Measurements from ENCODE around the gene CADPS. TPM values are rescaled to one million over a fixed set of nuclear protein-coding genes. Genes with fewer than 3 reads are reported as not detected.

CADPS gene
- total RNA-seq, 1 experiment from 2014 or later: 7.0 TPM

- ChIA-PET POLR2A (no interaction called here), CTCF (no interaction called here)
- Mint-ChIP-seq H3K4me1 (no peaks in the 10 kb centered on the region), H3K27ac (0 out of 2 replicates have a peak overlapping the region, but pooled peaks have one; percentile 3), H3K36me3 (no peaks in the 10 kb centered on the region), H3K9me3 (no peaks in the 10 kb centered on the region), H3K4me3 (no peak overlapping the region), H3K27me3 (ENCODE audit: low read depth) (no peaks in the 10 kb centered on the region)
- TF ChIP-seq CREB1 (CRISPR knock-in tag; IDR thresholded peaks at IDR 0.05) (no peak), ZNF423 (CRISPR knock-in tag; IDR thresholded peaks at IDR 0.05) (no peak), PRDM15 (CRISPR knock-in tag; IDR thresholded peaks at IDR 0.05) (no peak), RELA (CRISPR knock-in tag; IDR thresholded peaks at IDR 0.05; ENCODE audit: borderline replicate concordance) (no peak), ETV6 (CRISPR knock-in tag; IDR thresholded peaks at IDR 0.05) (no peak), USF1 (CRISPR knock-in tag; IDR thresholded peaks at IDR 0.05) (no peak), FOXP4 (CRISPR knock-in tag; IDR thresholded peaks at IDR 0.05) (no peak), SMAD4 (CRISPR knock-in tag; IDR thresholded peaks at IDR 0.05) (no peak), HMGA2 (CRISPR knock-in tag; IDR thresholded peaks at IDR 0.05) (no peak), TEAD4 (CRISPR knock-in tag; IDR thresholded peaks at IDR 0.05) (no peak), NR2C2 (CRISPR knock-in tag; IDR thresholded peaks at IDR 0.05) (no peak), SOX15 (CRISPR knock-in tag; IDR thresholded peaks at IDR 0.05) (no peak), SP1 (CRISPR knock-in tag; conservative IDR thresholded peaks at IDR 0.05) (no peak), IRF2 (CRISPR knock-in tag; IDR thresholded peaks at IDR 0.05; ENCODE audit: borderline replicate concordance, low read depth) (no peak), KAT7 (CRISPR knock-in tag; IDR thresholded peaks at IDR 0.05; ENCODE audit: borderline replicate concordance) (no peak), CBFB (CRISPR knock-in tag; IDR thresholded peaks at IDR 0.05; ENCODE audit: low read depth) (no peak)
- DNase-seq (ENCODE audit: low spot score) (no peak), ATAC-seq (no peak)
Measured at GRCh38 chr3:62749130-62749529, 126.1 kb downstream of the CADPS start.

- H3K27ac Mint-ChIP-seq: no peak overlapping the region
- CTCF ChIA-PET: no interaction called here
- no peak overlapping the region for H3K4me3 Mint-ChIP-seq
- POLR2A ChIA-PET: interaction anchor here (0.7 kb wide), 1 partner anchor 512 kb away, joined by 3 read pairs; no protein-coding TSS in a partner anchor
- TF ChIP-seq MXD4 (CRISPR knock-in tag; IDR thresholded peaks at IDR 0.05; ENCODE audit: borderline replicate concordance): no peak
- TF ChIP-seq JUN (CRISPR knock-in tag; IDR thresholded peaks at IDR 0.05): no peak
- TF ChIP-seq MYBL2 (CRISPR knock-in tag; IDR thresholded peaks at IDR 0.05): no peak
- no peak for TF ChIP-seq CREB1 (CRISPR knock-in tag; IDR thresholded peaks at IDR 0.05)
- no peak for TF ChIP-seq E2F5 (CRISPR knock-in tag; IDR thresholded peaks at IDR 0.05)
- peaks cover 7% of the 10 kb centered on the region for H3K36me3 Mint-ChIP-seq
- ATAC-seq (no peak), DNase-seq (ENCODE audit: low spot score) (no peak)
- peaks cover 10% of the 10 kb centered on the region for H3K9me3 Mint-ChIP-seq
- H3K27me3 Mint-ChIP-seq (ENCODE audit: low read depth): no peaks in the 10 kb centered on the region
- H3K4me1 Mint-ChIP-seq: no peaks in the 10 kb centered on the region
Measured at GRCh38 chr3:62737449-62737848, 137.8 kb downstream of the CADPS start.
